NCI-H187 (cell line): Measurements from ENCODE around the gene ACCSL.

Source experiments
- DNase-seq, 2 experiments: peaks; one replicate each; lab custom pipeline; 2025; lab: John Stamatoyannopoulos, UW

ACCSL gene

DNA sequence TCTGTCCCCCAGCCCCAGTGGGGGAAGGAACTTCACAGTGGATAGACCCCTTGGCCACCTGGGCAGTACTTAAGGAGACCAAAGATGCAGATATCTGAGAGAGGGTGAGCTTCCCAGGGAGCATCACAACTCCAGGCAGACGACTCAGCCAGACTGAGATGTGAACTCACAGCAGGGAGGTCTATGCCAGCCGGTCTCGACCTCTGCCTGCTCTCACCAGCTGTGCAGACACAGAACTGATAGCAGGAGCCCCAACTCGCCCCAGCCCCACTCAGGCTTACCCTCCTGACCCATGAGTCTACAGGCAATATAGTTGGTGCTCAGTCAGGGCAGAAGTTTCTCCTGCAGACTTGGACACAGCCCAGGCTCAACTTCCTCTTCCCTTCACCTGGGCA lies 29.7 kb upstream of the ACCSL start:
- DNase-seq, result no peak

DNA sequence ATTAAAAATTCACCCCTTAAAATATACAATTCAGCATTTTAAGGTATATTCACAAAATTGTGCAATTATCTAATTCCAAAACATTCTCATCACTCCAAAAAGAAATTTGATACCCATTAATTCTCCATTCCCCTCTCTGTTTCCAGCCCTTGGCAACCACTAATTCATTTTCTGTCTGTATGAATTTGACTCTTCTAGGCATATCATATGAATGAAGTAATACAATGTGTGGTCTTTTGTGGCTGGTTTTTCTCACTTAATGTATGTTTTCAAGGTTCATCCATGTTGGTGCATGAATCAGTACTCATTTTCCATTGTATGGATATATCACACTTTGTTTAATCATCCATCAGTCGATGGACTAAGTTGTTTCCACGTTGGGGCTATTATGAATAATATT lies 29.0 kb upstream of the ACCSL start:
- DNase-seq, result no peak

DNA sequence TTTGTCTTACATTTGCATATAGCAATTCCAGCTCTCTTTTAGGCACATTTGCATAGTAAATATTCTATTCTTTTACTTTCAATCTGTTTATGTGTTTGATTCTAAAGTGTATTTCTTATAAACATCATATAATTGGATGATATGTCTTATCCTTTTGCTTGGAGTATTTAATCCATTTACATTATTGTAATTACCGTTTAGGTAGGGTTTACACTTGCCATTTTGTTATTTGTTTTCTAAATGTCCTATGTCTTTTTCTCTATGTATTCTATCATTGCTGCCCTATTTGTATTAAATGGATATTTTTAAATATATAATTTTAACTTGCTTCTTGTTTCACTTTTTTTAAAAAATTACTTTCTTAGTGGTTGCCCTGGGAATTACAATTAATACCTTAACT lies 22.8 kb upstream of the ACCSL start:
- no peak for DNase-seq

DNA sequence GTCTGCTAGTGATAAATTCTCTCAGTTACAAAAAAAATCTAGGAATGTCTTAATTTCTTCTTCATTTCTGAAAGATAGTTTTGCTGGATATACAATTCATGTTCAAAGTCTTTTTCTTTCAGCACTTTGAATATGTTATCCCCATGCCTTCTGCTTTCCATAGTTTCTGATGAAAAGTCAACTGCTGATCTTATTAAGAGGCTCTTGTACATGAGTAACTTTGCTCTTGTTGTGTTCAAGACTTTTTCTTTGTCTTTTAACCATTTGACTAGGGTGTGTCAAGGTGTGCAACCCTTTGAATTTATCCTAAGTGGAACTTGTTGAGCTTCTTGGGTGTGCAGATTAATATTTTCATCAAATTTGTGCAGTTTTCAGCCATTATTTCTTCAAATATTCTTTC lies 22.1 kb upstream of the ACCSL start:
- no peak for DNase-seq

DNA sequence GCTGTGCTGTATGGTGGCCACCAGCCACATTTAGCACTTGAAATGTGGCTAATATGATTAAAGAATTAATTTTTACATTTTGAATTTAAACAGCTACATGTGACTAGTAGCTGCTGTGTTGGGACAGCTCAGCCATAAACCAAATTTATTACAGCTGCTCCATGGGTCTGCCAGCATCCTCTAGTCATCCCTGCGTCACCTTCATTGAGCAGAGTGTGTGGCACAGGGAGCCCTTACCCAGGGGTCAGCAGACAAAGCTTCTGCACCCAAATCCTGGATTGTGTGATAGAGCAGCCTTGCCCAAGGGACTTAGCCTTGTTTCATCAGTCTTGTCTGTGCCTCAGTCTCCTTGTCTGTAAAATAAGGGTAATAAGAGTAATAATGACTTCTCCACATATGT lies 19.4 kb upstream of the ACCSL start:
- no peak for DNase-seq

DNA sequence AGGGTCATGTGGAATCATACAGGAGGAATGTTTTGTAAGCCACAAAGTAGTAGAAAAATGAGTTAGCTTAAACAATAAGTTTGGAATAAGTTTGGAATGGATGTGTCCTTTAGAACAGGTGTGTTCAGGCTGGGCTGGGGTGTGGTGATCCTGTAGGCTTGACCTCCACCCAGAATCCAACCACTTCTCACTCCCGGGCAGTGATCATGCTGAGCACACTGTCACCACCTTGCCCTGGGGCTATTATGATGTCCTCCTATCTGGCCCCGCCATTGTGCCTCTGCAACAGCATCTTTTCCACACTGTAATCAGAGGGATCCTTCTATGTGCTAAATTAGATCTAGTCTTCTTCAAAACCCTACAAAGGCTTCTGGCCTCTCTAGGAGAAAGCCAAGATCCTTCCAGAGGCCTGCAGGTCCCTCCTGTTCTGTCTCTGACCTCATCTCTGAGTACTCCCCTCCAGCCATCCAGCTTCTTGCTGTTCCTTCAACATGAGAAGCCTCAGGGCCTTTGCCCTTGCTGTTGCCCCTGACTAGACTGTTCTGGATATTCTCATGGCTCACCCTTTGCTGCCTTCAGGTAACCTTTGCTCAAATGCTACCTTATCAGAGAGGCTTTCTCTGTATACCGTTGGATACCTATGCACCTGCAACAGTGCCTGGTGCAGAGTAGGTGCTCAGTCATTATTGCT lies 18.8 kb upstream of the ACCSL start:
- DNase-seq, result no peak

DNA sequence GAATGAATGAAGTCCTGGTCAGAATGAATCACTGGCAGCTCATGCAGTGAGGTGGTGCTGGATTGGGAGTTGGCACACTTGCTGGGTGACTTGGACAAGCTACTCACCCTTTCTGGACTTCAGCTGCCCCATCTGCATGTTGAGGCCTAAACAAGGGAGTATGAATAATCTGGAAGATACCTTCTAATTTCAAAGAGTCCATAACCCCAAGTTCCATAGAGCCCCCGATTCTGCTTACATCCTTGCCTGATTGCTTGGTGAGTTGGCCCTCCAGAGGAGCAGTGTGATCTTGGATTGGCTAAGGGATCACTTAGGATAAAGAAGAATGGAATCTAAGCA lies 18.3 kb upstream of the ACCSL start:
- no peak for DNase-seq

DNA sequence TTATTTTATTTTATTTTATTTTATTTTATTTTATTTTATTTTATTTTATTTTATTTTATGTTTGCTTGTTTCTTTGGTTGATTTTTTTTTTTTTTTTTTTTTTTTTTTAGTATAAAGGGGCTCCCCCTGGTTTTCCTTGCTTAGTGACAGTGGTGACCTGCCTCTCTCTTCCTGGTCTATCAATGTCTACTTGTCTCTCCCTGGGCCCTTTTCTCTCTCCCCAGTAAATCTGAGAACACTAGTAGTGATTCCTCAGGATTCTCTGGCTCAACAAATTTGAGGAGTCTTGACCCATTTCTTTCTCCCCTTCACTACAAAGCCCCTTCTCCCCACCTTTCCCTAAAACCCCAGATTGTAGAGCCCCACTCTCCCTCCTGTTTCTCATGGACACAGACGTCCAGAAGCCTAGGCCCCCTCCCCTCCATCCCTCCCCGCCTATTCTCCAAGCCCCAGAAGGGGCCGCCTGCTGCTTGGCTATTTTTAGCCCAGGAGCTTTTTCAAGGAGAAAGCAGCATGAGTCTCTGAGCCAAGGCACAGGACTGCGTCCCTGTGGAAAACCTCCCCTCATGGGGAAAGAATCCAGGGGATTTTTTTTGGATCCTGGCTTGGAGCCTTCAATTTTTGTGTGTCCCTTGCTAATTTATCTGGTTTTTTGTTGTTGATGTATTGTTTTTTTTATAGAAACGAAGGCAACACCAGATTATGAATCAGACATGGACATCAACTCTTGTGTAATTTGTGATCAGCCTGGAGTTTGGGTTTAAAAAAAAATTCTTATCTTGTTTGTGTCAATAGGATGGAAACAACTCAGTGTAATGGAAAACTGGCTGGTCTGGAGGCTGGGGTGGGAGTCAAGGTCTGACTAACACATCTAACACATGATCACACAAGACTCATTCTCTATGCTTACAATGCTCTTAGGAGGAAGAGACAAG lies 17.5 kb upstream of the ACCSL start:
- no peak for DNase-seq

DNA sequence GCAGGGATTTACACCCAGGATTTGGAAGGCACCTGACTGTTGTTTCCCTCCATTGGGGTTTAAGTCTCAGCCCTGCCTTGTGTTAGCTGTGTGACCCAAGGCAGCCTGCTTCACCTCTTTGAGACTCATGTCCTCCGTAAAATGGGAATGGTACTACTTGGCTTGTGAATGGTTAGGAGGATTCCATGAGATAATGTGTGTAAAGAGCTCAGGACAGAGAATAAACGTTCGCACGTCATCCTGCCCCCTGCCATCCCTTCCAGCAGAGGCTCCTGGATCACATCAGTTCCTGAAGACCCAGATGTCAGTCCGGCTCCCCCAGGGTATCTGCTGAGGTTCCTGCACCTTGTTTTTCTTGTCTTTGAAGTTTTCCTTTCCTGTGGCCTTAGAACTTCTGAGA lies 16.8 kb upstream of the ACCSL start:
- DNase-seq, result no peak

DNA sequence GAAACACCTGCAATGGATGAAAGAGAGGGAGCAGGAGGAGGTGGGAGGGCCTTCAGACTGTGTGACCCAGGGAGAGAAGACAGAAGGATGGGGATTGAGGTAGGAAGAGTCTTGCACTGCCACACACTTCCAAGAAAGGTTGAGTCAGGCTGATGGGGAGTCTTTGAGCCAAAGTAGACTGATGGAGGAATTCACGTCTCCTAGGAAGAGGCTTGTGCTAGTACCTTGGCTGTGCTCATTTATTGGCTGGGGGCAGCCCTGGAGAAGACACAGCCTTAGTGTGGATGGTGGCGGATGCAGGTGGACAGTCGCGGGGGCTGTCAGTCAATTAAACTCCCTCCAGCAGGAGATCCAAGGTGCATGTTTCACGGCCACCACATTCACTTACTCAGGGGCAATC lies 16.2 kb upstream of the ACCSL start:
- DNase-seq, result no peak

DNA sequence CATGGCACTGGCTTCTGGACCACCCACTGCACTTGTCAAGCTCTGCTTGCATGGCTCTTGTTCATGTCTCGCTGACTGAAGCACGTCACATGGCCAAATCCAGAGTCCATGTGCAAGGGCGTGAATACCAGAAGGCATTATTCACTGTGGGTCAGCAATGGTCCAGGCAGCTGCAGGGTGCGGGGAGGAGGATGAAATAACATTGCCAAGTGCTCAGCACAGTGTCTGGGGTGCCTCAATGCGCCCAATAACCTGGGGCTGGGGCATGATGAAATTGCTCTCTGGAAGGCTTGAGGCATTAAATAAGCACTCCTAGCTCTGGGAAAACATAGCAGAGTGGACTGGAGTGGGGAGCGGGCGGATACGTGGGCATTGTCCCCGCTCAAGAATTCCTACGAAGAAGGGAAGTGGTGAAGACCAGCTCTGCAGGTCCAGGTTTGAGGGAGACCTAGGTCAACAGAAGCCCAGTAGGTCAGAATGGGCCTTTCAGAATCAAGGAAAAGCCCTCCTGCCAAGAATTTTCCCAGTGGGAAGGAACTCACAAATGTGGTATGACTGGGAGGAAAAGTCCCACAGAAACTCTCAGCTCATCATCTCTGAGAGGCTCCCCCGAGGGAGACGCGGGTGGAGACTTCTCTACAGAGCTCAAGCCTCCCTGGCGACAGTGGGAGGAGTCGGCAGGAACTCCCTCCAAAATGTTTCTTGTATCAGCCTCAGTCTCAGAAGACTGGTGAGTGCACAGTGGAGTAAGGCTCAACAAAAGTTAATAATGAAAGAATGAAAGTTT lies 15.3 kb upstream of the ACCSL start:
- DNase-seq, result no peak

DNA sequence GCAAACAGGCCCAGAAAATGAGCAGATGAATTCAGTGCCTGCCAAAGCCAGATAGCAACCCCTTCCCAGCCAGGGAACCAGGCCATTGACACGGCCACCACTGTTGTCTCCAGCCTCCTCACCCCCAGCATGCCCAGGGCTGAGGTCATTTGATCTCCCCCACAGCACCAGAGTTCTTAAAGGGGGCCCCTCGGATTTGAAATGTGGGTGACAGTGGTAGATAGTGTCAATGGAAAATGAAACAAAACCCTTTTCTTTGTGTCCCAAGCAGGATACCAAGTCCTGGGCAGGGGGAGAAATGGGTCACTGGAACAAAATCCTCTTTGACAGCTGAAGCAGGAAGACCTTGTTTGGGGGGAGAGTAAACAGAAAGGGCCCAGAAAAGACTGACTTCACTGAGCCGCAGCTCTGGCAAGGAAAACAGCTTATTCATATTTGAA lies 14.3 kb upstream of the ACCSL start:
- DNase-seq, result no peak

DNA sequence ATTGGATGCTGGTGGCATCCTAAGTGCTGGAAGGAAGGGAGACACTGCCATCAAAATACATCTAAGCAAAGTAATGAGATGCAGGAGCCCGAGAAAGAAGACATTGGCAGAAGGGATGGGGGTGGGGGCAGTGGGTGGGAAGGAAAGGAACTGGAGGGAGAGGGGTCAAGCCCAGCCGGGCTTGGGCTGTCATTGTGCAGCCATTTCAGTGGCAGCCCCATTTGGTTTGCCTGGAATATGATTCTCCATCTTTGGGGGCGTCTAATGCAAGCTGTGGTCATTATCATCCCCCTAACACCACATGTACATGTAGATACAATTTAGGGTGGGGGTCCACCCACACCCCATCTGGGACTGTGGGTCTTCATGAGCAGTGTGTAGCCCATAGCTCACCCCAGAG lies 13.9 kb upstream of the ACCSL start:
- no peak for DNase-seq

DNA sequence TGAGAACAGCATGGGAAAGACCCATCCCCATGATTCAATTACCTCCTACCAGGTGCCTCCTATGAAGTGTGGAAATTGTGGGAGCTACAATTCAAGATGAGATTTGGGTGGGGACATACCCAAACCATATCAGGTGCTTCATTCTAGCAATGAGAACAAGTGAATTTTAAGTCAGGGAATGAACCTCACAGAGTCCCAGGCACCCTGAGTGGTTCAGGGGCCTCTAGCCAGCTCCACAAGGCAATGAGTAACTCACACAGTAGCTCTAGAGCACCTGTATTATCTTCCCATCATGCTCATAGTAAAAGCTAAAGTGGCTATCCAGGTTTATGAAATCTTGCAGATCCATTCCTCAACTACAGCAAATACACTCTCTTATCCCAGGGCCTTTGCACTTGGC lies 13.1 kb upstream of the ACCSL start:
- no peak for DNase-seq

DNA sequence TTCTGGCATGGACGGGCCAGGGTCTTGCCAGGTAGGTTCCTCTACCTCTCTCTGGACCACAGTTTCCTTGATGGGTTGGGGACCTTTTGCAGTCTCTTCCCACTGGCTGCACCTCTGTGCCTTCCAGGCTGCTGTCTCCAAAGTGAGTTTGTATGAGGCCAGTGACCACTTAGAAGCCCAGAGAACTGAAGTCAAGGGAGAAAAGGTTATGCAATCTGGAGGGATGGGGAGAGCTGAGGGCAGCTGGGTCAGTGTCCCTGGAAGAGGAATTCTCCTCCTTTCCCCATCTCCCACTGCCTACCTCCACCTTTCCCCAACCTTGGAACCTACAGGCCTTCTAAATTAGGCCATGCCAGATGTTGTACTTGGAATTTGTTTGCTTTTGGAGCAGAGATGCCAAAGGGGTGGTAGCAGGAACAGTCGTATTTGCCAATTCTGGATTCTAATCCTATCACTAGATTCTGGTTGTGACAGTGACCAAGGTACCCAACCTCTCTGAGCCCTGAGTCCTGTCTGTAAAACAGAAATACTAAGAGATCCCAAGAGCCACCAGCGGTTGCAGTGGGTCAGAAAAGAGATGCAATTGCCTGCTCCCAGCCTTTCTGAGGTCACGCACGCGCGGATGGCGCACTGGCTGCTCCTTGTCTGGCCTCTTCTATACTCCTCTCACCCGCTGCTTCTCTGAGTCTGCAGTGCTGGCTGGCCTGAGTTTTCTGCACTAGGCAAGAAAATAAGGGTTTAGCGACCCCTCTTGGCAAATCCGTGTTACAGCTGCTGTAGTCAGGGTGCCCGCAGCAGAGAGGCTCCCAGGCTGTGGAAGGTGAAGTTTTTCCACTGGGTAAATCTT lies 10.7 kb upstream of the ACCSL start:
- DNase-seq, result peak in 1 of 2 experiments; percentile 22

DNA sequence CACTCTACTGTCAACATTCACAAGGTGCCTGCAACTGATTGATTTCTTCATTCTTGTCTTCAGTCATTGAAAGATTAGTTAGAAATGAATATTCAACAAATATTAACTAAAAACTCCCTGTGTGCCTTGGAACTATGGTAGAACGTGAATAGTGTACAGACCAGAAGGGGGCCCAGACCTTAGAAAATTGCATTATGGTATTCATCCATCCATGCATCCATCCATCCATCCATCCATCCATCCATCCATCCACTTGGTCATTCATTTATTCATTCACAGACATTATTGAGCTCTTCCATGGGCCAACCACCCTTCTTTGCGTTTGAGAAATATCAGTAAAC lies 10.2 kb upstream of the ACCSL start:
- no peak for DNase-seq

DNA sequence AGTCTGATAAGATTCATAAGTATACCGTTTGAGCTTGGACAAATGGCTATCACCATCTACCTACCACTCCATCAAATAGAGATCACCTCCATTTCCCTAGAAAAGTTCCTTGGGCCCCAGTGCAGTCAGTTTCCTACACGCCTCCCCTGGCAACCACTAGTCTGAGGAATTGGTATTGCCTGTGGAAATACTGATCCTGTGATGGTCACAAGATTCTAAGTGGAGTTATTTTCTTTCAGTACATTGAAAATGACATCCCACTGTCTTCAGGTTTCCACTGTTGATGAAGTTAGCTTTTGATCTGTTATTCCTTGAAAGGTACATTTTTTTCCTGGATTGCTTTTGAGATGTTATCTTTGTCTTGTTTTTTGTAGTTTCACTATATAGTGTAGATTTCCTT lies 4.6 kb upstream of the ACCSL start:
- no peak for DNase-seq

DNA sequence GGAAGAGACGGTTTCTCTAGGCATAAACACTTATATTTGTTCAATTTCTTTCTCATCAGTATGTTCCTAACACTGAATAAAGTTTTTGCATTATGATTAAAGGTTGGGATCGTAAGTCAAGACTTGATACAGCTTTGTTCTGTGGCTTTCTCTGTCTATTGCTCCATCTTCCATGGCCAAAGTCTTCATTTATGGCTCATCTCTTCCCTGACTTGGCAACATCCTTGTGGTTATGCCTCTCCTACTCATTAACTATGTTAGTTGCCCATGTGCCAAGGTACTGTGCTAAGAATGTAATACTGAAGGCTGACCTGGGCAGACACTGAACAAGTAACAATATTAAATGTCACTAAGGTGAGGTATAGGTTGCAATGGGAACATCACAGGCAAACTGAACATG lies 1.6 kb upstream of the ACCSL start:
- DNase-seq, result no peak

DNA sequence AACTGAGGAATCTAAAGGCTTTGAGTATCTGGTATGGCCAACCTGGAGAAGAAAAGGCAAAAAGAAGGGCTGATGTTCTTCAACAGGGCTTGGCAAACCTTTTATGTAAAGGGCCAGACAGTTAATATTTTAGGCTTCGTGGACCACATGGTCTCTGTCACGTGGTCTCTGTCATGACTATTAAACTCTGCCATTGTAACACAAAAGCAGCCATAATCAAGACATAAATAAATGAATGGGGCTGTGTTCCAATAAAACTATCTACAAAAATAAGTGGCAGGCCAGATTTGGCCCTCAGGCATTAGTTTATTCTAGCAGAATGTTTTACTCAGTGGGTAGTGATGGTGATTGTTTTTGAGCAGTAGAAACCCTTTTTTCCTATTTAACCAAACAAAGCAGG lies 483 bp upstream of the ACCSL start:
- no peak for DNase-seq

DNA sequence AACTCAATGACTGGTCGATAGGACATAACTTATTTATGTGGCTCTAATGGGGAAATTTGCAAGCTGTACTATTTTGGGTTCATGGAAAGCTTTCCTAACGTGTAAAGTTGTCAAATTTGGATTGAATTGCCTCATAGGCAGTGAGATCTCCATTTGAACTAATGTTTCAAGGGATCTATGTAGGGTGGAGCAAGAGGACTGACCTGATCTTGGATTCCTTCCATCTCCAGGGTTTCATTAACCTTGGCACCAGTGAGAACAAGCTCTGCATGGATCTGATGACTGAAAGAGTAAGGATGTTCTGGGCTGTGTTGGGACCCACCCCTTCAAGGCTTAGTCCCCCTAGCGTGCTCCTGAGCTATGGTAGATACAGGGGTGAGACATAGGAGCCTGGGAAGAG lies 2.1 kb downstream of the ACCSL start:
- no peak for DNase-seq

DNA sequence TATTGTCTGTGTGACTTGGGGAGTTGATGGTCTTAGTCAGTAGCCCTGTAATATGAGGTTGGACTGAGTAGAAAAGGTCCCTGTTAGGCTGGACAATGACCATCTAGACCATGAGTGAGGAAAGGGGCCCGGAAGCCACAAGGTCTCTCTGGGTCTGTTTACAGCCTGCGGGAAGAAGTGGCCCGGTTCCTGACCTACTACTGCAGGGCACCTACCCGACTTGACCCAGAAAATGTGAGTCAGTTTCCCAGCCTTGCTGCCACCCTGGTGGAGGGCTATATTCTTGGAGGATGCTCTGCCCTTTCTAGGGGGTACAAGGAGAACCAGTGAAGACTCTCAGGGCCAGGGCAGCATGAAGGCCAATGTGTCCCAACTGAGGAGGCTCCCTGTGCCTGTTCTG lies 3.4 kb downstream of the ACCSL start:
- DNase-seq, result no peak

DNA sequence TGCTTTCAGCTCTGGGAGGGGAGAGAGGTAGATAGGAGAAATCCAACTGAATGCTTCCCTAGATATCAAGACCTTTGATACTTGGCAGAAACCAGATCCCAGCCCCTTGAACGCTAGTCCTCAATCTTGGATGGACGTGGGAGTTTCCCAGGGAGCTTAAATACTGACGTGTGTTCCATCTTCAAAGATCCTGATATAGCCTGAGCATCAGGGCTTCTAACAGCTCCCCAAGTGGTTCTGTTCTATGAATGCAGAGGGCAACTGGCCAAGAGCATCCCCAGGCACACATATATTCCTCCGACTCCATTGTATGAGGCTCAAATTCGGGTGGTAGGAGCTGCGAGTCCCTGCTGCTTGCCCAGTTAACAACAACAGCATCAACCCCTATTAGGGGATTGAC lies 9.6 kb downstream of the ACCSL start:
- DNase-seq, result no peak
